ENCODE results near the gene RAB3IP.
"Not testable (repeated sequence)": the region's sequence is repeated elsewhere in the genome, so short reads cannot be mapped to it uniquely, and the experiment has no call there.

The RAB3IP gene

GRCh38 chr12:69837657-69838415, 99.2 kb downstream of the RAB3IP start:
- DNase-seq = no peak

- no peak for DNase-seq
Observed at GRCh38 chr12:69840727-69841126, 102.1 kb downstream of the RAB3IP start.

DNA sequence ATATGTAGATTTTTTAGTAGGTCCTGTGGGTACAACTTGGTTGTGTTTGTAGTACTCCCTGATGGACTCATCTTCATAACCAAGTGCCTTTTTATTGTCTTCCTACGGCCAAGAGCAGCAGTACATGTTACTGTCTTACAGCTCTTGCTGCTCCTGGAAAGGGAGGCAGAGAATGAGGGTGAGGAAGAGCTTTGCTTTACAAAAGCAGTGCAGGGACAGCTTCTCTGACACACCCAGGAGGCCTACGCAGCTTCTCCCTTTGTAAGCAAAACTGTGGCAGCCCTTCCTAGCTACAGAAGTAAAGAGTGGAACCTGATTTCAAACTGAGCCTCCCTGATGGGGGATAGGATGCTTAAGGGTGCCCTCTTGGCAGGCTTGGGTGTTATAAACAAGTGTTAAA, 104.9 kb downstream of the RAB3IP start:
- DNase-seq = no peak

- peak; percentile 83 for DNase-seq
Observed at GRCh38 chr12:69844416-69844815, 105.8 kb downstream of the RAB3IP start.

DNA sequence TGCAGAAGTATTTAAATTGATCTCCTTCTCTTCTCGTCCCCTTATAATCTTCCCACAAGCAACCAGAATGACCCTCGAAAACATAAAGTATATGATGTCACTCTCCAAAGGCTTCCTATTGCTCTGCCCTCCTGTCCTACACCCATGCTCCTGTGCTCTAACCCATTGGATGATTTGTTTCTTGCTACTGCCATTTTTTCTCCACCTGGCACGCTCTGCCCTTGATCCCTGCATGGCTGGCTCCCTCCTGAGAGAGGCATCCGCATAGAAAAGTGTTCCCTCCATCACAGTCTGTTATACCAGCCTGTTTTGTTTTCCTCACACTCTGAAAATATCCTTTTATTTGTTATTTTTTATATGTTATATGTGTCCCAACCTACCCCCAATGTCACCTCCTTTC, 106.2 kb downstream of the RAB3IP start:
- DNase-seq = no peak

DNA sequence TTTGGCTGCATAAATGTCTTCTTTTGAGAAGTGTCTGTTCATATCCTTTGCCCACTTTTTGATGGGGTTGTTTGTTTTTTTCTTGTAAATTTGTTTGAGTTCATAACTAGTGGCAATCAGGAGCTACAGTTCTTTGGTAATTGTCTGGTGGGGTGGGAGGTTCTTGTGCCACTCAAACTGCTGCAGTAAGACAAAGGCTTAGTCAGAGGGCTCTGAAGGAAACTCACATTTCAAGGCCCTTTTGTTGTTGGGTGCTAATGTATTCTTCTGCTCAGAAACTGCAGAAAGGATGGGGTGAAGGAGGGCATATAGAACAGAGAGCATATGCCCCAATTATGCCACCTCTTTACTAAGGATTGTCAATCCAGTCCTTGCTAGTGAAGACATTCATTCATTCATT, 108.3 kb downstream of the RAB3IP start:
- DNase-seq = no peak

DNA sequence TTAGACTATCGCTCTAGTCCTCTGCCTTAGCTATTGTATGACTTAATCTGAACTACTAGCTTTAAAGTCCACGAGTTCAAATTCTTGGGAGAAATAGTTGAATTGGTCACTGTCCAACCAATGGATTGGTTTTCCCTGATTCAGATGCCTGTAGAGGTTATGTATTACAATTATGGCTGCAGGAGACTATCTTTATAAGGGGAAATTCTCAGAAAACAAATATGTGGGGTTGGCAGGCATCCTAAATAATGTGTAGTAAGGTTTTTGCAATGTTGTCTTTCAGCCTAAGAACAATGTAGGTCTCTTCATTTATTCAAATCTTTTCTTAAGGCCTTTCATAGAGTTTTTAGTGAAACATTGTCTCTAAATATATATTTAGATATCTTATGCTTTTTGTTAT, 113.3 kb downstream of the RAB3IP start:
- DNase-seq = no peak

DNA sequence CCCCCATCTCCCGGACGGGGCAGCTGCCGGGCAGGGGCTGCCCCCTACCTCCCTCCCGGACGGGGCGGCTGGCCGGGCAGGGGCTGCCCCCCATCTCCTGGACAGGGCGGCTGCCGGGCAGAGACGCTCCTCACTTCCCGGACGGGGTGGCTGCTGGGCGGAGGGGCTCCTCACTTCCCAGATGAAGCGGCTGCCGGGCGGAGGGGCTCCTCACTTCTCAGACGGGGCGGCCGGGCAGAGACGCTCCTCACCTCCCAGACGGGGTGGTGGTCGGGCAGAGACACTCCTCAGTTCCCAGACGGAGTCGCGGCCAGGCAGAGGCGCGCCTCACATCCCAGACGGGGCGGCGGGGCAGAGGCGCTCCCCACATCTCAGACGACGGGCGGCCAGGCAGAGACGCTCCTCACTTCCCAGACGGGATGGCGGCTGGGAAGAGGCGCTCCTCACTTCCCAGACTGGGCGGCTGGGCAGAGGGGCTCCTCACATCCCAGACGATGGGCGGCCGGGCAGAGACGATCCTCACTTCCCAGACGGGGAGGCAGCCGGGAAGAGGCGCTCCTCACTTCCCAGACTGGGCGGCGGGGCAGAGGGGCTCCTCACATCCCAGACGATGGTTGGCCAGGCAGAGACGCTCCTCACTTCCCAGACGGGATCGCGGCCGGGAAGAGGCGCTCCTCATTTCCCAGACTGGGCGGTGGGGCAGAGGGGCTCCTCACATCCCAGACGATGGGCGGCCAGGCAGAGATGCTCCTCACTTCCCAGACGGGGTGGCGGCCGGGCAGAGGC, 114.7 kb downstream of the RAB3IP start:
- DNase-seq = not testable (repeated sequence)

DNA sequence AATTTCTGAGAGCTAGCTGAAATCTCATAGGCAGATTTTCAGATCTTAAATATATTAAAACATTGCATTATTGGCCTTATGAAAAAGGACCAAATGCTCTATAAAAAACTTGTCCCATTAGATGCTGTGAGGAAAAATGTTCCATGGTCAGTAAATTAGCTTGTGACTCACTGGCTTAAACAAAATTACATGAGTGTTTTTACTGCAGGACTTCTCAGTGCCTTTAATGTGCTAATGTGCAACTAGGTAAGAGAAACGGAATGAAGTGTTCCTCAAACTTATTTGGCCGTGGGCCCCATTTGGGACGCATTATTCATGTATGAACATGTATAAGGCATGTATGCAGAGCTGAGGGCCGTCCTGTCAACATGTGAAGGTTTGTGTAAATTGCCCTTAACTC, 128.0 kb downstream of the RAB3IP start:
- DNase-seq = no peak

DNA sequence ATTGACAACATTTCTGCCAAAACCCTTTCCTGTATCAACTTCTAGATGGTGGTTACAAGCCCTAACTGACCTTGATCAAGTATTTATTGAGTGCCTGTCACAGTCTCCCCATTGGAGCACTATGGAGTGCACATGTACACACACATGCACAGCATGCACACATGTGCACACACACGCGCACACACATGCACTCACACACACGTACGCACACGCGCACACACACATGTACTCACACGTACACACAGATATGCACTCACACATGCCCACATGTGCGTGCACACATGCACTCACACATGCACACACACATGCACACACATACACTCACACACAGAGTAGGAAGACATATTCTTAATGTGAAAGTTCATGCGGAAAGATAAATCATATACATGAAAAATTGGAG, 130.0 kb downstream of the RAB3IP start:
- DNase-seq = no peak

- DNase-seq = no peak
Observed at GRCh38 chr12:69872804-69873203, 134.1 kb downstream of the RAB3IP start.
